Measurements from ENCODE around the gene DYNLT2B.
"Not testable (repeated sequence)": the region's sequence is repeated elsewhere in the genome, so short reads cannot be mapped to it uniquely, and the experiment has no call there.

DNA sequence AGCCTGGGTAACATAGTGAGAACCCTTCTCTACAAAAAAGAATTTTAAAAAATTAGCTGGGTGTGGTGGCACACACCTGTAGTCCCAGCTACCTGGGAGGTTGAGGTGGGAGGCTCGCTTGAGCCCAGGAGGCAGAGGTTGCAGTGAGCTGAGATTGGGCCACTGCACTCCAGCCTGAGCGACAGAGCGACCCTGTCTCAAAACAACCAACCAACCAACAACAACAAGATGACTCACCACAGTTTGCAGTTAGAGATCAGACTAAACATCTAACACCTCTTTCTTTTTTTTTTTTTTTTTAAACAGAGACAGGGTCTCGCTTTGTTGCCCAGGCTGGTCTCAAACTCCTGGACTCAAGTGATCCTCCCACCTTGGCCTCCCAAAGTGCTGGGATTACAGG is 40.5 kb upstream of the DYNLT2B start:
- TF ChIP-seq EZH2 (IDR thresholded peaks at IDR 0.05; ENCODE audit: borderline replicate concordance, low read length), result not testable (repeated sequence)
- TF ChIP-seq, protein P1, sequence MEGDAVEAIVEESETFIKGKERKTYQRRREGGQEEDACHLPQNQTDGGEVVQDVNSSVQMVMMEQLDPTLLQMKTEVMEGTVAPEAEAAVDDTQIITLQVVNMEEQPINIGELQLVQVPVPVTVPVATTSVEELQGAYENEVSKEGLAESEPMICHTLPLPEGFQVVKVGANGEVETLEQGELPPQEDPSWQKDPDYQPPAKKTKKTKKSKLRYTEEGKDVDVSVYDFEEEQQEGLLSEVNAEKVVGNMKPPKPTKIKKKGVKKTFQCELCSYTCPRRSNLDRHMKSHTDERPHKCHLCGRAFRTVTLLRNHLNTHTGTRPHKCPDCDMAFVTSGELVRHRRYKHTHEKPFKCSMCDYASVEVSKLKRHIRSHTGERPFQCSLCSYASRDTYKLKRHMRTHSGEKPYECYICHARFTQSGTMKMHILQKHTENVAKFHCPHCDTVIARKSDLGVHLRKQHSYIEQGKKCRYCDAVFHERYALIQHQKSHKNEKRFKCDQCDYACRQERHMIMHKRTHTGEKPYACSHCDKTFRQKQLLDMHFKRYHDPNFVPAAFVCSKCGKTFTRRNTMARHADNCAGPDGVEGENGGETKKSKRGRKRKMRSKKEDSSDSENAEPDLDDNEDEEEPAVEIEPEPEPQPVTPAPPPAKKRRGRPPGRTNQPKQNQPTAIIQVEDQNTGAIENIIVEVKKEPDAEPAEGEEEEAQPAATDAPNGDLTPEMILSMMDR (IDR thresholded peaks at IDR 0.05; ENCODE audit: low read length), result not testable (repeated sequence)
